ENCODE results near the gene RAB20.

GRCh38 chr13:110503979-110504499 is 57.5 kb downstream of the RAB20 start:
- TF ChIP-seq CTCF (optimal IDR thresholded peaks at IDR 0.05 in 1 of 3, IDR thresholded peaks at IDR 0.05 in 1 of 3, conservative IDR thresholded peaks at IDR 0.05 in 1 of 3; ENCODE audit: extremely low read depth in 1 of 3, insufficient read depth in 2 of 3, low read length in 3 of 3) (no peak), EZH2 (IDR thresholded peaks at IDR 0.05; ENCODE audit: low read length) (no peak)

Data from keratinocyte (primary cell).